SK-N-MC (cell line): ENCODE data around the gene SMYD3.

Experiments
- EZH2 ChIP-seq: fragments of 200-600 bp; sonication (generic); IDR thresholded peaks from one replicate; pipeline ENCODE4 v1.6.1; 2017; ENCODE audit warnings: antibody characterized with exemption
- FOXP2 ChIP-seq: optimal IDR thresholded peaks from 2 replicates; pipeline ENCODE3; 2011; ENCODE audit warnings: mild to moderate bottlenecking, moderate library complexity; ENCODE audit not compliant: insufficient read depth; ENCODE audit errors: extremely low read length, control extremely low read depth
- POLR2AphosphoS5 ChIP-seq: IDR thresholded peaks from 2 replicates; pipeline ENCODE4 v1.6.1; 2012; ENCODE audit warnings: mild to moderate bottlenecking, low read depth, low read length, borderline replicate concordance

DNA sequence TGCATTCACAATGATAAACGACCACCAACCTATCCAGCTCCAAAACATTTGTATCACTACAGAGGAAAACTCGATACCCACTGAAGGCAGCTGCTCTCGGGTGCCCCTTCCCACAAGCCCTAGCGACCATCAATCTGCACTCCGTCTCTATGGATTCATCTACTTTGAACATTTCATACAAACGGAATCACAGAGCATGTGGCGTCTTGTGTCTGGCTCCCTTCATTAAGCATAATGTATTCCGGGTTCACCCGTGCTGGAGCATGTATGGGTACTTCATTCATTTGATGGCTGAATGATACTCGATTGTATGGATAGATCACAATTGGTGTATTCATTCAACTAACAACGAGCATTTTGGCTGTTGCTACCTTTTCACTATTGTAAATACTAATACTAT is 340.2 kb downstream of the SMYD3 start:
- TF ChIP-seq POLR2AphosphoS5, result no peak
- no peak for TF ChIP-seq EZH2
- no peak for TF ChIP-seq FOXP2
